Kidney epithelial cell (primary cell): ENCODE measurements around the gene HHAT. TPM values are rescaled to one million over a fixed set of nuclear protein-coding genes. Genes with fewer than 3 reads are reported as not detected.

ENCODE experiments used
- DNase-seq: peaks from one replicate; pipeline ENCODE4 v3.0.0-alpha.2; 2010; ENCODE audit warnings: low read depth
- H3K27me3 ChIP-seq: 2 replicates; pipeline ENCODE4 v1.6.0; 2011; ENCODE audit warnings: low read length; ENCODE audit not compliant: control insufficient read depth, insufficient read depth
- H3K36me3 ChIP-seq: 2 replicates; pipeline ENCODE4 v1.5.1; 2011; ENCODE audit warnings: low read length; ENCODE audit not compliant: control insufficient read depth, insufficient read depth
- H3K4me3 ChIP-seq: 2 replicates; pipeline ENCODE4 v1.5.1; 2011; ENCODE audit warnings: low read depth, mild to moderate bottlenecking, control low read depth, low read length
- CTCF ChIP-seq: IDR thresholded peaks from 2 replicates; pipeline ENCODE4 v1.5.1; 2011; ENCODE audit warnings: mild to moderate bottlenecking, moderate library complexity, low read length, control low read depth, inconsistent platforms; ENCODE audit not compliant: insufficient read depth, poor library complexity, severe bottlenecking
- total RNA-seq: library from RNA; depleted of rRNA; stranded (reverse); fragments of >200 nt; gene quantifications from 2 replicates; pipeline ENCODE4 v1.2.3, GENCODE V29; 2015

HHAT gene
- total RNA-seq, 1 donor from 2014 or later: 15.0 TPM

DNA sequence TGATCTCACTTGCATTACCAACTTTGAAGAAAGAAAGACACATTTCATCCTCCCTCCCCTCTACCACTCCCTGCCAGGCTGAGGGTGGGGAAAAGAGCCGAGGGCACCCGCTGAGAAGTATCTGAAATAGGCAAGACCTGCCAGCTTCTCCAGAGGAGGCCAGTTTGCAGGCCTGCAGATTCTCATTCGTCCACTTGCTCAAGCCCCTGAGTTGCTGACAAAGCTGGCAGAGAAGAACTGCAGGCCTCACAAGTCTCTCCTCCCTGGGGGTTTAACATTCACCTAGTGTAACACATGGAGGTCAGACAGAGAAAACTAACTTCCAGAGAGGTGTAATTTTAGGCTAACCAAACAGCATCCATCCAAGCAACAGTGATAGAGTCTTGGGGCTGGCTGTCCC, 376.4 kb downstream of the HHAT start:
- TF ChIP-seq CTCF: no peak
- Histone ChIP-seq H3K4me3 (no peak overlapping the region), H3K36me3 (no peaks in the 10 kb centered on the region), H3K27me3 (no peaks in the 10 kb centered on the region)
- DNase-seq: no peak

- no peak for DNase-seq
- no peak overlapping the region for H3K4me3 ChIP-seq
- no peak for TF ChIP-seq CTCF
- no peaks in the 10 kb centered on the region for H3K36me3 ChIP-seq
- H3K27me3 ChIP-seq: no peaks in the 10 kb centered on the region
These were observed 377.5 kb downstream of the HHAT start for GRCh38 chr1:210706246-210706645.

GRCh38 chr1:210707300-210708240, 378.9 kb downstream of the HHAT start:
- Histone ChIP-seq H3K27me3 (no peaks in the 10 kb centered on the region), H3K4me3 (no peak overlapping the region), H3K36me3 (no peaks in the 10 kb centered on the region)
- no peak for TF ChIP-seq CTCF
- DNase-seq: no peak

DNA sequence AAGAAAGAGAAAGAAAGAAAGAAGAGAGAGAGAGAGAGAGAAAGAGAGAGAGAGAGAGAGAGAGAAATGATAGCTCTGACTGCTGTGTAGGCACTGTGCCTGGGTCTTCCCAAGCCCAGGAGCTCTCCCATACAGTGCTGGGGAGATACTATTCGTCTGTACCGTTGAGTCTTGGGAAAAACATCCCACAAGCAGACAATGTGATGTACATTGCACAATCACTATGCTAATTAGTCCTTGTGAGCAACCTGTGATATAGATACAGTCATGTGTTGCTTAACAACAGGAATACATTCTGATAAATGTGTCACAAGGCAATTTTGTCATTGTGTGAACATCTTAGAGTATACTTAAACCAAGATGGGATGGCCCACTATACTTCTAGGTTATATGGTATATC, 381.0 kb downstream of the HHAT start:
- no peak for DNase-seq
- no peak overlapping the region for H3K4me3 ChIP-seq
- no peak for TF ChIP-seq CTCF
- no peaks in the 10 kb centered on the region for H3K36me3 ChIP-seq
- H3K27me3 ChIP-seq: no peaks in the 10 kb centered on the region

GRCh38 chr1:210711825-210712612, 383.3 kb downstream of the HHAT start:
- TF ChIP-seq CTCF: no peak
- H3K36me3 ChIP-seq: no peaks in the 10 kb centered on the region

More at GRCh38 chr1:210711825-210712612, 383.3 kb downstream of the HHAT start:
- no peak overlapping the region for H3K4me3 ChIP-seq
- no peaks in the 10 kb centered on the region for H3K27me3 ChIP-seq
- no peak for DNase-seq
